Measurements from ENCODE around the gene LINC01488. TPM values are rescaled to one million over a fixed set of nuclear protein-coding genes. Genes with fewer than 3 reads are reported as not detected.

The LINC01488 gene
- total RNA-seq, 1 donor from 2014 or later, result not detected

- TF ChIP-seq CTCF (IDR thresholded peaks at IDR 0.05; ENCODE audit: insufficient read depth, low read length, severe bottlenecking), result peak; percentile 24
- DNase-seq (ENCODE audit: low read depth), result no peak
- Histone ChIP-seq H3K27me3 (ENCODE audit: control insufficient read depth, insufficient read depth, low read length) (no peaks in the 10 kb centered on the region), H3K36me3 (ENCODE audit: control insufficient read depth, insufficient read depth, low read length) (no peaks in the 10 kb centered on the region), H3K4me3 (ENCODE audit: low read depth, low read length) (no peak overlapping the region)
- FAIRE-seq, result no peak
Measured at GRCh38 chr11:69540118-69541000, 58.9 kb downstream of the LINC01488 start.

GRCh38 chr11:69541001-69541285, 59.5 kb downstream of the LINC01488 start:
- TF ChIP-seq CTCF (IDR thresholded peaks at IDR 0.05; ENCODE audit: insufficient read depth, low read length, severe bottlenecking), result no peak
- Histone ChIP-seq H3K4me3 (ENCODE audit: low read depth, low read length) (no peak overlapping the region), H3K27me3 (ENCODE audit: control insufficient read depth, insufficient read depth, low read length) (no peaks in the 10 kb centered on the region), H3K36me3 (ENCODE audit: control insufficient read depth, insufficient read depth, low read length) (no peaks in the 10 kb centered on the region)
- FAIRE-seq, result no peak
- no peak for DNase-seq (ENCODE audit: low read depth)

- DNase-seq (ENCODE audit: low read depth), result peak; percentile 33
- FAIRE-seq, result peak; percentile 28
Measured at GRCh38 chr11:69541501-69542313, 60.2 kb downstream of the LINC01488 start.

GRCh38 chr11:69542314-69543168, 61.1 kb downstream of the LINC01488 start:
- no peak for DNase-seq (ENCODE audit: low read depth)
- no peaks in the 10 kb centered on the region for H3K36me3 ChIP-seq (ENCODE audit: control insufficient read depth, insufficient read depth, low read length)
- FAIRE-seq, result no peak
- TF ChIP-seq CTCF (IDR thresholded peaks at IDR 0.05; ENCODE audit: insufficient read depth, low read length, severe bottlenecking), result no peak
- H3K4me3 ChIP-seq (ENCODE audit: low read depth, low read length), result no peak overlapping the region
- no peaks in the 10 kb centered on the region for H3K27me3 ChIP-seq (ENCODE audit: control insufficient read depth, insufficient read depth, low read length)

More at GRCh38 chr11:69541501-69542313, 60.2 kb downstream of the LINC01488 start:
- H3K4me3 ChIP-seq (ENCODE audit: low read depth, low read length), result no peak overlapping the region
- no peak for TF ChIP-seq CTCF (IDR thresholded peaks at IDR 0.05; ENCODE audit: insufficient read depth, low read length, severe bottlenecking)
- H3K27me3 ChIP-seq (ENCODE audit: control insufficient read depth, insufficient read depth, low read length), result no peaks in the 10 kb centered on the region
- H3K36me3 ChIP-seq (ENCODE audit: control insufficient read depth, insufficient read depth, low read length), result no peaks in the 10 kb centered on the region

Other genes starting within 250 kb of the LINC01488 start
- 0.26 and 0.38 TPM in 2 replicates for gene MYEOV, start 187.5 kb upstream of the LINC01488 start, total RNA-seq
- 83.8 and 198 TPM in 2 replicates for gene CCND1, start 159.5 kb downstream of the LINC01488 start, total RNA-seq
- gene LTO1, start 193.7 kb downstream of the LINC01488 start, total RNA-seq, result 18.2 and 22.7 TPM in 2 replicates
- gene FGF19, start 222.4 kb downstream of the LINC01488 start, total RNA-seq, result under 0.01 TPM in 1 of 2 replicates, not detected in the other